GM23248 (cell line): ENCODE measurements around the gene PNPLA5. TPM values are rescaled to one million over a fixed set of nuclear protein-coding genes. Genes with fewer than 3 reads are reported as not detected.

Source experiments
- DNase-seq: peaks from one replicate; pipeline ENCODE4 v3.0.0-alpha.2; 2015
- H2AFZ ChIP-seq: fragments of 200-600 bp; sonication (generic); 2 replicates; pipeline ENCODE4 v1.6.1; 2016; ENCODE audit warnings: antibody characterized with exemption
- H3F3A ChIP-seq: fragments of 200-600 bp; sonication (generic); 2 replicates; pipeline ENCODE4 v1.6.1; 2016; ENCODE audit warnings: mild to moderate bottlenecking, antibody characterized with exemption, mixed run types; ENCODE audit not compliant: insufficient read depth
- H3K27ac ChIP-seq: fragments of 200-600 bp; sonication (generic); 2 replicates; pipeline ENCODE4 v1.5.1; 2016; ENCODE audit warnings: mild to moderate bottlenecking
- H3K27me3 ChIP-seq: fragments of 200-600 bp; sonication (generic); replicated peaks from 2 replicates; pipeline ENCODE4 v1.6.1; 2016; ENCODE audit warnings: mild to moderate bottlenecking; ENCODE audit not compliant: insufficient read depth
- H3K36me3 ChIP-seq: fragments of 200-600 bp; sonication (generic); 2 replicates; pipeline ENCODE4 v1.6.1; 2016; ENCODE audit warnings: low read depth, mild to moderate bottlenecking
- H3K4me1 ChIP-seq: fragments of 200-600 bp; sonication (generic); 2 replicates; pipeline ENCODE4 v1.6.1; 2016; ENCODE audit warnings: mild to moderate bottlenecking; ENCODE audit not compliant: insufficient read depth
- H3K4me2 ChIP-seq: fragments of 200-600 bp; sonication (generic); one replicate; pipeline ENCODE4 v1.6.1; 2016; ENCODE audit warnings: mild to moderate bottlenecking; ENCODE audit not compliant: unreplicated experiment
- H3K4me3 ChIP-seq: fragments of 200-600 bp; sonication (generic); 2 replicates; pipeline ENCODE4 v1.5.1; 2016; ENCODE audit warnings: mild to moderate bottlenecking
- H3K79me2 ChIP-seq: fragments of 200-600 bp; sonication (generic); 2 replicates; pipeline ENCODE4 v1.6.1; 2016; ENCODE audit warnings: mild to moderate bottlenecking; ENCODE audit not compliant: insufficient read depth
- H3K9ac ChIP-seq: fragments of 200-600 bp; sonication (generic); 2 replicates; pipeline ENCODE4 v1.6.1; 2016; ENCODE audit warnings: mild to moderate bottlenecking
- H3K9me2 ChIP-seq: fragments of 200-600 bp; sonication (generic); 2 replicates; pipeline ENCODE4 v1.6.1; 2016; ENCODE audit warnings: mixed run types, mild to moderate bottlenecking, moderate library complexity; ENCODE audit not compliant: insufficient read depth
- H3K9me3 ChIP-seq: fragments of 200-600 bp; sonication (generic); one replicate; pipeline ENCODE4 v1.6.1; 2017; ENCODE audit warnings: low read depth
- H4K20me1 ChIP-seq: fragments of 200-600 bp; sonication (generic); 2 replicates; pipeline ENCODE4 v1.6.0; 2016; ENCODE audit not compliant: insufficient read depth
- EZH2 ChIP-seq: fragments of 200-600 bp; sonication (generic); IDR thresholded peaks from 2 replicates; pipeline ENCODE4 v1.6.1; 2018; ENCODE audit warnings: antibody characterized with exemption, mild to moderate bottlenecking; ENCODE audit not compliant: insufficient read depth, poor library complexity, severe bottlenecking
- EZH2phosphoT487 ChIP-seq: fragments of 200-600 bp; sonication (generic); IDR thresholded peaks from 2 replicates; pipeline ENCODE4 v1.6.1; 2018; ENCODE audit warnings: antibody characterized with exemption, moderate library complexity, mild to moderate bottlenecking, low read depth; ENCODE audit not compliant: insufficient read depth
- WGBS, 2 experiments: methylation state at CpG; one replicate each; pipeline ENCODE4 v1.1.6; 2015 to 2017; ENCODE audit warnings: low lambda C conversion rate in 2 of 2, low coverage in 1 of 2; ENCODE audit errors: missing lambda C conversion rate in 2 of 2; 5-methylcytosine and 5-hydroxymethylcytosine counted together
- in situ Hi-C: fragments of 300-500 bp; cut with MboI; formaldehyde crosslinking; loops from 2 replicates; pipeline ENCODE4 v1.15.0; 2020
- polyA plus RNA-seq: library from polyadenylated mRNA; unstranded; fragments of >200 nt; fragmentation: Nextera tagmentation; extraction: Ambion mirVana; gene quantifications from 2 replicates; pipeline ENCODE4 v1.2.1, GENCODE V29; 2016
- total RNA-seq: library from RNA; depleted of rRNA; stranded (reverse); fragments of >200 nt; shearing (Covaris generic); gene quantifications from 2 replicates; pipeline ENCODE4 v1.2.3, GENCODE V29; 2014

The PNPLA5 gene
- total and polyA plus RNA-seq, 2 experiments from 2014 or later = not detected

DNA sequence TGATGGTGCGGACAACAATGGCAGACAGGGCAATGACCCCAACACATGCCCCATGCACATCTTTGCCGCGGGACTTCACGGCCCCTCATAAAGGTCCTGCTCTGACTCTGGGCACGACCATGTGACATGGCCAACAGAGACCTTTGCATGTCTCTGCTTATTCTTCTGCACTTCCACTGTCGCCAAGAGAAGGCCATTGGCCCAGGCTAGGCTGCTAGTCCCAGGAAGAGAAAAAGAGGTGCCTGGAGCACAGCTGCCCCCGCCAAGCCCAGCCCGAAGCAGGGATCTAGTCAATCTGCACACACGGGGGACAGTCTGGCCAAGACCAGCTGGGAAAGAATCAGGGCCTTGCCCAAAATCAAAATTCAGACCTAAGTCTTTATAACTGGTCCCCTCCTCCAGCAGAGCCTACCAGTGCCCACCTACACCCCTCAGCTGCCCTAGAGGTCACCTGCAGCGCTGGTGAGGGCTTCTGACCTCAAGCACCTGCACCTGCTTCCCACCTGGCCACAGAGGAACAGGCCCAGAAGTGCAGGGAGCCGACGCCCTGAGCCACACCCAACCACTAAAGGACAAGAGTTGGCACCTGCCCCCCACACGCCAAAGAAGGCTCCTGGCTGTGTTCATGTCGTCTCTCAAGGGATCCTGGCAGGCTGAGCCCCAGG, 37.6 kb downstream of the PNPLA5 start:
- Histone ChIP-seq H3K4me2 (no peak overlapping the region), H3K9me2 (no peaks in the 10 kb centered on the region), H3K27me3 (peaks cover 42% of the 10 kb centered on the region), H2AFZ (no peak overlapping the region), H3K4me1 (no peaks in the 10 kb centered on the region), H3K4me3 (no peak overlapping the region), H3K9ac (no peak overlapping the region), H4K20me1 (no peaks in the 10 kb centered on the region), H3F3A (no peaks in the 10 kb centered on the region), H3K27ac (no peak overlapping the region), H3K79me2 (no peaks in the 10 kb centered on the region), H3K36me3 (no peaks in the 10 kb centered on the region), H3K9me3 (no peaks in the 10 kb centered on the region)
- in situ Hi-C loops = no loop called here
- DNase-seq = no peak
- 54 to 60% methylated on average over 14 of the region's 14 CpGs for WGBS, 2 experiments
- no peak for TF ChIP-seq EZH2
- no peak for TF ChIP-seq EZH2phosphoT487

DNA sequence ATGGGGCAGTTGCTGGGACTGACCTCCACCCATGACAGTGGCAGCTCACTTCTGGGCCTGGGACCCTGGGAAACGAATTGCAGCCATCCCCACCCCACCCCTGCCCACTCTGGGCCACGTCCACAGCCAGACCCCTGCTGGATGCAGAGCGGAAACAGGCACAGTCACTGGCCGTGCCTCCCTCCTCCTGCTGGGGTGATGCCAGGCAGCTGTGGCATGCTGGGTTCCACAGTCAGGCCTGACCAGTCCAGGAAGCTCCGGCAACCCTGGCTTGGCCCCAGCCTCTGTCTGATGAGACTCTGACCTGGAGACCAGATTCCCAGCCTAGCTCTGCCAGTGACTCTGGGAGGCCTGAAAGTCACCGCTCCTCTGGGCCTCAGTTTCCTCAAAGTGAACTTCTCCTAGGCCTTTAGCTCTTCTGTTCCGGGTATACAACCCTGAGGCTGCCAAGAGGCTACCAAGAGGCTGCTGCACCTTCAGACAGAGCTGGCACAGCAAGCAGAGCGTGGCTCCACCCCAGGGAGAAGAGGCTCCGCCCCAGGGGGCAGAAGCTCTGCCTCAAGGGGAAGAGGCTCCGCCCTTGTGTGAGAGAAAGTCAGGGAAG, 38.4 kb downstream of the PNPLA5 start:
- Histone ChIP-seq H3K9me2 (no peaks in the 10 kb centered on the region), H3K9ac (no peak overlapping the region), H3K4me2 (no peak overlapping the region), H3F3A (no peaks in the 10 kb centered on the region), H3K4me3 (no peak overlapping the region), H3K27ac (no peak overlapping the region), H3K79me2 (no peaks in the 10 kb centered on the region), H3K9me3 (no peaks in the 10 kb centered on the region), H4K20me1 (no peaks in the 10 kb centered on the region), H3K4me1 (no peaks in the 10 kb centered on the region), H3K36me3 (no peaks in the 10 kb centered on the region), H3K27me3 (peaks cover 38% of the 10 kb centered on the region), H2AFZ (no peak overlapping the region)
- 50 to 63% methylated on average over 7 to 9 of the region's 10 CpGs for WGBS, 2 experiments
- DNase-seq = no peak
- in situ Hi-C loops = no loop called here
- TF ChIP-seq EZH2phosphoT487 = no peak
- no peak for TF ChIP-seq EZH2

DNA sequence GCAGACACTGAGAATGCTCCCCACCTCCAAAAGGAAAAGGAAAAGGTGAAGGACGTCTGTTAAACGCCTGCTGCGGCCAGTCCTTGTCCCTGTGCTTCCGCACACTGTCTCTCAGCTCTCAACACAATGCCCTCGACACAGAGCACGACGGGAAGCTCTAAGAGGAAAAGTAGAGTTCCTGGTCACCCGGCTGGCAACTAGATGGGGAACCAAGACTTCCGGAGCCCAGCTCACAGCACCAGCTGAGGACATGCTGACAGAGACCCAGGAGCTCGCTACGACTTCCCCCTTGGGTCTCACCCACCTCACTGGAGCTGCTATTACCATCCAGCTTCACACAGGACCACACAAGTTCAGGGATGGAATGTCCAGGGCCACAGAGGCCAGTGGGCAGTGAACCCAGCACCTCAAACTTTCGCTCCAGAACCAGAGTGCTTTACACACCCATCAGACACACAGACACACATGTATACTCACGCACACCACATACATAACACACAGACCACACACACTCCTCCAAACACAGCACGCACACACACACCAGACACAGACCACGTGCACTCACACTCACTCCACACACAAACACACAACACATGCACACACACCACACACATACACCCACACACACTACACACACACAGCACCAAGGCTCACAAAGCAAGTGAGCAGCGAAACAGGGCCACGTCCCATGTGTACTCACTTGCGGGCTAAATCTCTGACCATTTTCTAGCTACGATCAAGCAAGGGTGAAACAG, 39.1 kb downstream of the PNPLA5 start:
- no peak overlapping the region for H3K4me3 ChIP-seq
- H4K20me1 ChIP-seq = no peaks in the 10 kb centered on the region
- H3K27me3 ChIP-seq = peaks cover 37% of the 10 kb centered on the region
- no peak overlapping the region for H3K9ac ChIP-seq
- no peak overlapping the region for H3K27ac ChIP-seq
- no peaks in the 10 kb centered on the region for H3K36me3 ChIP-seq
- H3K79me2 ChIP-seq = no peaks in the 10 kb centered on the region
- in situ Hi-C loops = no loop called here
- WGBS, 2 experiments = 59 to 60% methylated on average over 19 of the region's 19 CpGs
- H3K9me3 ChIP-seq = no peaks in the 10 kb centered on the region
- no peak overlapping the region for H2AFZ ChIP-seq
- H3K9me2 ChIP-seq = no peaks in the 10 kb centered on the region
- no peak overlapping the region for H3K4me2 ChIP-seq
- no peaks in the 10 kb centered on the region for H3F3A ChIP-seq
- no peak for TF ChIP-seq EZH2phosphoT487
- no peak for TF ChIP-seq EZH2
- no peaks in the 10 kb centered on the region for H3K4me1 ChIP-seq
- DNase-seq = no peak

DNA sequence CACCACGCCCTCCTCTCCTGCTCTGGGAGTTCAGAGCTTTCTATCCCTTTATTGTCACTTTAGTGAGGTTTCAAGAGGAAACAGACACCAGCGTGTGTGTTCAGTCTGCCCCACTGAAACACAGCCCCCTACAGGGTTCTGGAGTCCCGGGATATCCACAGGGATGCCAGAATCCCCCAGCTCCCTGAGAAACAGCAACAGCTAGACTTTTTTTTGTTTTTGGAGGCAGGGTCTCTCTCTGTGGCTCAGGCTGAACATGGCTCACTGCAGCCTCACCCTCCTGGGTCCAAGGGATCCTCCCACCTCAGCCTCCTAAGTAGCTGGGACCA, 39.9 kb downstream of the PNPLA5 start:
- Histone ChIP-seq H3K4me1 (no peaks in the 10 kb centered on the region), H3K4me2 (no peak overlapping the region), H3K27ac (no peak overlapping the region), H3F3A (no peaks in the 10 kb centered on the region), H3K9ac (no peak overlapping the region), H3K79me2 (no peaks in the 10 kb centered on the region), H3K9me2 (no peaks in the 10 kb centered on the region), H3K27me3 (peaks cover 32% of the 10 kb centered on the region), H2AFZ (no peak overlapping the region), H3K9me3 (no peaks in the 10 kb centered on the region), H3K36me3 (no peaks in the 10 kb centered on the region), H3K4me3 (no peak overlapping the region), H4K20me1 (no peaks in the 10 kb centered on the region)
- no peak for DNase-seq
- in situ Hi-C loops = no loop called here
- TF ChIP-seq EZH2 (no peak), EZH2phosphoT487 (no peak)
- 22 to 27% methylated on average over 3 of the region's 3 CpGs for WGBS, 2 experiments
